Karpas-422 (cell line): Measurements from ENCODE around the gene CHST3. TPM values are rescaled to one million over a fixed set of nuclear protein-coding genes. Genes with fewer than 3 reads are reported as not detected.

Experiments used
- DNase-seq: peaks from one replicate; pipeline ENCODE4 v3.0.0-alpha.2; 2015
- H2AFZ ChIP-seq: fragments of 200-600 bp; sonication (generic); 2 replicates; pipeline ENCODE4 v1.6.1; 2014; ENCODE audit warnings: antibody characterized with exemption, low read length, mixed read lengths
- H3K27ac ChIP-seq: fragments of 200-600 bp; sonication (generic); 2 replicates; pipeline ENCODE4 v1.5.1; 2014; ENCODE audit warnings: mild to moderate bottlenecking, low read length, moderate library complexity
- H3K27me3 ChIP-seq: fragments of 200-600 bp; sonication (generic); 2 replicates; pipeline ENCODE4 v1.6.1; 2014; ENCODE audit warnings: low read length, mixed read lengths
- H3K36me3 ChIP-seq: fragments of 200-600 bp; sonication (generic); 2 replicates; pipeline ENCODE4 v1.6.1; 2014; ENCODE audit warnings: low read length, mixed read lengths; ENCODE audit not compliant: insufficient read depth
- H3K4me1 ChIP-seq: fragments of 200-600 bp; sonication (generic); 2 replicates; pipeline ENCODE4 v1.6.1; 2014; ENCODE audit warnings: mild to moderate bottlenecking, low read length, mixed read lengths
- H3K4me2 ChIP-seq: fragments of 200-600 bp; sonication (generic); 2 replicates; pipeline ENCODE4 v1.6.1; 2014; ENCODE audit warnings: low read length, low read depth, mild to moderate bottlenecking; ENCODE audit not compliant: poor library complexity, severe bottlenecking
- H3K4me3 ChIP-seq: fragments of 200-600 bp; sonication (generic); 2 replicates; pipeline ENCODE4 v1.5.1; 2014; ENCODE audit warnings: mild to moderate bottlenecking, antibody characterized with exemption, low read length, mixed read lengths
- H3K79me2 ChIP-seq: fragments of 200-600 bp; sonication (generic); 2 replicates; pipeline ENCODE4 v1.6.1; 2014; ENCODE audit warnings: mild to moderate bottlenecking, low read length, mixed read lengths
- H3K9ac ChIP-seq: fragments of 200-600 bp; sonication (generic); 2 replicates; pipeline ENCODE4 v1.6.0; 2014; ENCODE audit warnings: low read length
- H3K9me2 ChIP-seq: fragments of 200-600 bp; sonication (generic), shearing (Covaris generic); replicated peaks from 2 replicates; pipeline ENCODE4 v1.6.0; 2014; ENCODE audit warnings: mild to moderate bottlenecking, low read length, moderate library complexity; ENCODE audit not compliant: insufficient read depth
- H3K9me3 ChIP-seq: fragments of 300-700, 200-600 bp; sonication (generic); 2 replicates; pipeline ENCODE4 v1.6.1; 2014; ENCODE audit warnings: low read length, mixed read lengths
- H4K20me1 ChIP-seq: fragments of 200-600 bp; sonication (generic); 2 replicates; pipeline ENCODE4 v1.6.1; 2014; ENCODE audit warnings: mild to moderate bottlenecking, antibody characterized with exemption, low read length, low read depth; ENCODE audit not compliant: insufficient read depth
- total RNA-seq: library from RNA; depleted of rRNA; stranded (reverse); fragments of >200 nt; shearing (Covaris generic); gene quantifications from 2 replicates; pipeline ENCODE4 v1.2.3, GENCODE V29; 2014; ENCODE audit warnings: low replicate concordance

Gene CHST3
- total RNA-seq, 1 experiment from 2014 or later = not detected

DNA sequence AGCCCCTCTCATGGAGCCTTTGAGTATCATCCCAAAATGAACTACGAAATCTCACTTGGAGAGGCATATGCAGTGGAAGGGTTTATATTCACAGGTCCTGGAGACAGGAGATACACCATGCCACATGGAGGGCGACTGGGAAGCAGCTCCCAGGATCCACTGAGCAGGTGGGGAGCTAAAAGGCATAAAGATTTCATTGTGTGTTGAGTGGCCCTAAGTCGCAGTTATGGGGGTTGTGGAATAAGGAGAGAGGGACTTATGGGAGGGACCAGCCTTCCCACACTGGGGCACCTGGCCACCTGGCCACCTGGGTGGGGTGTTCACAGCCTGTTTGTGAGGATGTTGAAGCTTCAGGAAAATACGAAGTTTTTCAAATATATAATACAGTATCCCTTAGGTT, 37.0 kb upstream of the CHST3 start:
- H3K9me2 ChIP-seq = no peaks in the 10 kb centered on the region
- no peak overlapping the region for H3K4me3 ChIP-seq
- H3K79me2 ChIP-seq = no peaks in the 10 kb centered on the region
- H2AFZ ChIP-seq = no peak overlapping the region
- no peaks in the 10 kb centered on the region for H3K27me3 ChIP-seq
- H3K4me2 ChIP-seq = no peak overlapping the region
- DNase-seq = no peak
- H3K4me1 ChIP-seq = no peaks in the 10 kb centered on the region
- no peak overlapping the region for H3K27ac ChIP-seq
- H3K9me3 ChIP-seq = no peaks in the 10 kb centered on the region
- no peaks in the 10 kb centered on the region for H3K36me3 ChIP-seq
- no peak overlapping the region for H3K9ac ChIP-seq
- no peaks in the 10 kb centered on the region for H4K20me1 ChIP-seq

GRCh38 chr10:71927776-71928592, 36.2 kb upstream of the CHST3 start:
- Histone ChIP-seq H3K4me3 (no peak overlapping the region), H3K9ac (no peak overlapping the region), H2AFZ (no peak overlapping the region), H4K20me1 (no peaks in the 10 kb centered on the region), H3K27me3 (no peaks in the 10 kb centered on the region), H3K79me2 (no peaks in the 10 kb centered on the region), H3K27ac (no peak overlapping the region), H3K4me1 (no peaks in the 10 kb centered on the region), H3K9me3 (no peaks in the 10 kb centered on the region), H3K9me2 (no peaks in the 10 kb centered on the region), H3K36me3 (no peaks in the 10 kb centered on the region), H3K4me2 (no peak overlapping the region)
- no peak for DNase-seq

DNA sequence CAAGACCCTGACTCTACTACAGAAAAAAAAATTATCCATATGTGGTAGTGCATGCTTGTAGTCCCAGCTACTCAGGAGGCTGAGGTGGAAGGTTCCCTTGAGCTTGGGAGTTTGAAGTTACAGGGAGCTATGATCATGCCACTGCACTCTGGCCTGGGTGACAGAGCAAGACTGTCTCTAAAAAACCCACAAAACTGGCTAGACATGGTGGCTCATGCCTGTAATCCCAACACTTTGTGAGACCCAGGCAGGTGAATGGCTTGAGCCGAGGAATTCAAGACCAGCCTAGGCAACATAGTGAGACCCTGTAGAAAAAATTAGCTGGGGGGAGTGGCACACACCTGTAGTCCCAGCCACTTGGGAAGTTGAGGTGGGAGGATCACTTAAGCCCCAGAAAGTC, 32.9 kb upstream of the CHST3 start:
- Histone ChIP-seq H3K9me3 (no peaks in the 10 kb centered on the region), H3K36me3 (no peaks in the 10 kb centered on the region)

GRCh38 chr10:71933651-71934050, 30.5 kb upstream of the CHST3 start:
- DNase-seq = no peak
- H3K4me1 ChIP-seq = no peaks in the 10 kb centered on the region
- H3K27ac ChIP-seq = no peak overlapping the region
- H4K20me1 ChIP-seq = no peaks in the 10 kb centered on the region
- H3K36me3 ChIP-seq = no peaks in the 10 kb centered on the region
- no peak overlapping the region for H3K9ac ChIP-seq
- H3K4me2 ChIP-seq = no peak overlapping the region
- no peaks in the 10 kb centered on the region for H3K9me3 ChIP-seq
- H2AFZ ChIP-seq = no peak overlapping the region
- H3K79me2 ChIP-seq = no peaks in the 10 kb centered on the region
- no peaks in the 10 kb centered on the region for H3K27me3 ChIP-seq
- no peaks in the 10 kb centered on the region for H3K9me2 ChIP-seq
- H3K4me3 ChIP-seq = no peak overlapping the region

More for the DNA sequence above, 32.9 kb upstream of the CHST3 start:
- no peak overlapping the region for H3K4me3 ChIP-seq
- H3K27ac ChIP-seq = no peak overlapping the region
- H3K27me3 ChIP-seq = no peaks in the 10 kb centered on the region
- H3K4me1 ChIP-seq = no peaks in the 10 kb centered on the region
- H3K9ac ChIP-seq = no peak overlapping the region
- no peaks in the 10 kb centered on the region for H3K79me2 ChIP-seq
- H4K20me1 ChIP-seq = no peaks in the 10 kb centered on the region
- no peak for DNase-seq
- H2AFZ ChIP-seq = no peak overlapping the region
- no peak overlapping the region for H3K4me2 ChIP-seq
- no peaks in the 10 kb centered on the region for H3K9me2 ChIP-seq

DNA sequence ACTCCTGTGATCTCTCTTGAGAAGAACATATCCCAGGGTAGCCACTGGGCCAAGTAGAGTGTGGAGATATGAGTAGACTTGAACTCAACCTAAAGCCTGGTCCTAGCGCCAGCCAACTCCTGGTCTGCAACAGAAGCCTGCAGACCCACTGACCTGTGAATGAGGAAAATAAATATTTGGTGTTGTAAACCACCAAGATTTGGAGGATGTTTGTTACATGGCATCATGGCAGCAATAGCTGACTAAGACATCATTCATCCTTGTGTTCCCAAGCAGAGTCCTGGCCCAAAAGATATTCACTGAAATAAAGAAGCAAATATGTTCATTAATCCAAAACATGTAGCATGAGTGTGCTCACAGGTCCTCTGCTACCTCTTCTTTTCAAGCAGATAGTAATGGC, 26.0 kb upstream of the CHST3 start:
- no peak overlapping the region for H3K4me2 ChIP-seq
- DNase-seq = no peak
- H3K9ac ChIP-seq = no peak overlapping the region
- H3K4me3 ChIP-seq = no peak overlapping the region
- H2AFZ ChIP-seq = no peak overlapping the region
- no peaks in the 10 kb centered on the region for H3K36me3 ChIP-seq
- H3K27ac ChIP-seq = no peak overlapping the region
- no peaks in the 10 kb centered on the region for H3K9me2 ChIP-seq
- no peaks in the 10 kb centered on the region for H3K9me3 ChIP-seq
- H3K27me3 ChIP-seq = no peaks in the 10 kb centered on the region
- H3K4me1 ChIP-seq = no peaks in the 10 kb centered on the region
- H4K20me1 ChIP-seq = no peaks in the 10 kb centered on the region
- H3K79me2 ChIP-seq = no peaks in the 10 kb centered on the region

GRCh38 chr10:71939304-71939703, 24.9 kb upstream of the CHST3 start:
- H3K27ac ChIP-seq = no peak overlapping the region
- no peaks in the 10 kb centered on the region for H3K4me1 ChIP-seq
- no peak for DNase-seq
- H3K4me3 ChIP-seq = no peak overlapping the region
- no peaks in the 10 kb centered on the region for H3K36me3 ChIP-seq
- H3K9ac ChIP-seq = no peak overlapping the region
- no peak overlapping the region for H3K4me2 ChIP-seq
- H4K20me1 ChIP-seq = no peaks in the 10 kb centered on the region
- H3K27me3 ChIP-seq = no peaks in the 10 kb centered on the region
- H3K9me2 ChIP-seq = no peaks in the 10 kb centered on the region
- no peaks in the 10 kb centered on the region for H3K79me2 ChIP-seq
- 0 out of 2 replicates have a peak, but pooled peaks cover 4% of the 10 kb centered on the region for H3K9me3 ChIP-seq
- H2AFZ ChIP-seq = no peak overlapping the region

DNA sequence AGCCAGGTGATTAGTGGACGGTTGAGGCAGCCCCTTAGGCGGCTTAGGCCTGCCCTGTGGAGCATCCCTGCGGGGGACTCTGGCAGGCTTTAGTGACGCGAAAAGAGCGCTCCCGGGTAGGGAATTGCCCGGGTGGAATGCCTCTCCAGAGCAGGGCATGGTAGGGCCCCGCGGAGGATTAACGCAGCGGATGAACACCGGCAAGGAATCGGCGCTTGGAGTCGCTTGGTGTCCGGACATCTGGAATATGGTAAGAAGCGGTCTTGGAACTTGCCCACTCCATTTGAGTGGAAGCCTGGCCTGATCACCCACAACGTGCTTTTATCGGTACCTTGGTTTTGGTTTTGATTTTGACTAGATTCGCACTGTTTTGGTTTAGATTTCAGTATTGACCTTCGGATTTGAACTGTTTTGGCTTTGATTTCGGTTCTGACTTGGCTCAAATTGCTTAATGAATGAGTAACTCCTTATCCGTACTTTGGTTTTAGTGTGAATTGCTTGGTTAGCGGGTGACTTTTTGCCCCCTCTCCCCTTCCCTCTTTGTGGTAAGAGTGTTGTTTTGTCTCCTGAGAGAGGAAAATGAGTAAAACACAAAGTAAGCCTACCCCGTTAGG, 24.2 kb upstream of the CHST3 start:
- Histone ChIP-seq H3K79me2 (no peaks in the 10 kb centered on the region), H3K4me2 (no peak overlapping the region), H3K27me3 (no peaks in the 10 kb centered on the region), H4K20me1 (no peaks in the 10 kb centered on the region), H3K27ac (no peak overlapping the region), H3K9me3 (0 out of 2 replicates have a peak, but pooled peaks cover 9% of the 10 kb centered on the region), H2AFZ (no peak overlapping the region), H3K9me2 (no peaks in the 10 kb centered on the region), H3K9ac (no peak overlapping the region), H3K4me3 (no peak overlapping the region), H3K36me3 (no peaks in the 10 kb centered on the region), H3K4me1 (no peaks in the 10 kb centered on the region)
- DNase-seq = no peak

DNA sequence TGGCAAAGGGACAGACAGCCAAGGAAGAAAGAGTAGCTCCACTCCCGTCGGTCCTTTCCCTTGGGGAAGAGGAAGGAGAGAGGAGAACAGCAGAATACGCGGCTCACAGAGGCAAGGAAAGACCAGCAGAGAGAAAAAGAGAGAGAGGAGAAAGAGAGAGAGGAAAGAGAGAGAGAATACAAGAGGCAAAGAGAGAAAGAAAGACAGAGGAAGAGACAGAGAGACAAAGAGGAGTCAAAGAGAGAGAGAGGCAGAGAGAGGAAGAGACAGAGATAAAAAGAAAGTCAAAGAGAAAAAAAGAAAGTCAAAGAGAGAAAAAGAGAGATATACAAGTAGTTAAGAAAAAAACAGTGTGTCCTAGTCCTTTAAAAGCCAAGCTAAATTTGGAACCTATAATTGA, 23.4 kb upstream of the CHST3 start:
- no peaks in the 10 kb centered on the region for H4K20me1 ChIP-seq
- H3K4me1 ChIP-seq = no peaks in the 10 kb centered on the region
- H3K27ac ChIP-seq = no peak overlapping the region
- H3K9ac ChIP-seq = no peak overlapping the region
- no peaks in the 10 kb centered on the region for H3K79me2 ChIP-seq
- H2AFZ ChIP-seq = no peak overlapping the region
- H3K9me3 ChIP-seq = peaks cover 11% of the 10 kb centered on the region; the same call in 1 of the 2 replicates
- H3K4me2 ChIP-seq = no peak overlapping the region
- no peak overlapping the region for H3K4me3 ChIP-seq
- DNase-seq = no peak
- H3K9me2 ChIP-seq = no peaks in the 10 kb centered on the region
- H3K27me3 ChIP-seq = no peaks in the 10 kb centered on the region
- H3K36me3 ChIP-seq = no peaks in the 10 kb centered on the region
